Measurements from ENCODE around the gene PTPN3.

GRCh38 chr9:109423877-109424276, 74.2 kb downstream of the PTPN3 start:
- no peak for TF ChIP-seq CTCF (IDR thresholded peaks at IDR 0.05)
- TF ChIP-seq EZH2phosphoT487 (IDR thresholded peaks at IDR 0.05): no peak
